Measurements from ENCODE around the gene TIMM21.

DNA sequence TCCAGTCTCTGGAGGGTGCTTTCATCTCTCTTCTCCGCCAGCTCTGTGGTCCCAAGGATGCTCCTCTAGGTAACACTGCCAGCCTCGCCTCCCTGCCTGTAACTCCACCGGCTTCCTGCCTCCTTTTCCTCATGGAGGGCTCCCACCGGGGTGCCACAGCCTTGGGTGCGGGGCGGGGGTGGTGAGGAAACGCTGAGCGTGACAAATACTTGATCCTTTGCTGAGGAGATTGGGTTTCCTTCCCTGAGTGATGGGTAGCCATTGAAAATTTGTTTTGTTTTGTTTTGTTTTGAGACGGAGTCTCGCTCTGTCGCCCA, 25.1 kb downstream of the TIMM21 start:
- TF ChIP-seq, protein P1, sequence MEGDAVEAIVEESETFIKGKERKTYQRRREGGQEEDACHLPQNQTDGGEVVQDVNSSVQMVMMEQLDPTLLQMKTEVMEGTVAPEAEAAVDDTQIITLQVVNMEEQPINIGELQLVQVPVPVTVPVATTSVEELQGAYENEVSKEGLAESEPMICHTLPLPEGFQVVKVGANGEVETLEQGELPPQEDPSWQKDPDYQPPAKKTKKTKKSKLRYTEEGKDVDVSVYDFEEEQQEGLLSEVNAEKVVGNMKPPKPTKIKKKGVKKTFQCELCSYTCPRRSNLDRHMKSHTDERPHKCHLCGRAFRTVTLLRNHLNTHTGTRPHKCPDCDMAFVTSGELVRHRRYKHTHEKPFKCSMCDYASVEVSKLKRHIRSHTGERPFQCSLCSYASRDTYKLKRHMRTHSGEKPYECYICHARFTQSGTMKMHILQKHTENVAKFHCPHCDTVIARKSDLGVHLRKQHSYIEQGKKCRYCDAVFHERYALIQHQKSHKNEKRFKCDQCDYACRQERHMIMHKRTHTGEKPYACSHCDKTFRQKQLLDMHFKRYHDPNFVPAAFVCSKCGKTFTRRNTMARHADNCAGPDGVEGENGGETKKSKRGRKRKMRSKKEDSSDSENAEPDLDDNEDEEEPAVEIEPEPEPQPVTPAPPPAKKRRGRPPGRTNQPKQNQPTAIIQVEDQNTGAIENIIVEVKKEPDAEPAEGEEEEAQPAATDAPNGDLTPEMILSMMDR (conservative IDR thresholded peaks at IDR 0.05; ENCODE audit: low read length), result no peak
- TF ChIP-seq EZH2phosphoT487 (IDR thresholded peaks at IDR 0.05; ENCODE audit: borderline replicate concordance, low read depth, low read length), result no peak
